SK-N-MC (cell line): Measurements from ENCODE around the gene RGP1.

Source experiments
- EZH2 ChIP-seq: fragments of 200-600 bp; sonication (generic); IDR thresholded peaks from one replicate; pipeline ENCODE4 v1.6.1; 2017; ENCODE audit warnings: antibody characterized with exemption
- FOXP2 ChIP-seq: optimal IDR thresholded peaks from 2 replicates; pipeline ENCODE3; 2011; ENCODE audit warnings: mild to moderate bottlenecking, moderate library complexity; ENCODE audit not compliant: insufficient read depth; ENCODE audit errors: extremely low read length, control extremely low read depth
- POLR2AphosphoS5 ChIP-seq: IDR thresholded peaks from 2 replicates; pipeline ENCODE4 v1.6.1; 2012; ENCODE audit warnings: mild to moderate bottlenecking, low read depth, low read length, borderline replicate concordance

- TF ChIP-seq FOXP2 (no peak), EZH2 (no peak), POLR2AphosphoS5 (no peak)
Observed at GRCh38 chr9:35738186-35738585, 10.9 kb upstream of the RGP1 start.
